ENCODE measurements around the gene SPATA1.

The SPATA1 gene

DNA sequence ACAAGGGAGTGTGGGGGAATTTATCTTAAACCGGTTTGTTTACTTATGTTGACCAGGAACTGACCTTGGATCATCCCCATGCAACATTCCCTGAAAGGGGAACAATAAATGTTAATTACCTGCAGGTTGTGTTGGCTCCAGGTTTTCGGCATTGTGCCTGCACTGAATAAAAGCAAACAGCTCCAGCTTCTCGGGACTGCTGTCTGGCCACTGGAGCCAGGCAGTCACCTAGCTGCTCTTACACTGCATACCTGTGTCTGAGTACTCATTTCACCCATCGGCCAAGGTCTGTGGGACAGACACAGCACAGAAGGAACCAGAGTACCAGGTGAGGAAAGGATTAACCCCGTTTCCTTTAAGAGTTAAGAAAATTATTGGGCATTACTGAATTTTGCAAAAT, 100.8 kb downstream of the SPATA1 start:
- Histone ChIP-seq H3K9me3 (ENCODE audit: control insufficient read depth, insufficient read depth, low read length) (peaks cover 32% of the 10 kb centered on the region; the same call in 1 of the 2 replicates), H3F3A (ENCODE audit: control insufficient read depth, insufficient read depth) (no peaks in the 10 kb centered on the region), H3K4me3 (ENCODE audit: low read length) (no peak overlapping the region), H4K20me1 (ENCODE audit: control insufficient read depth, insufficient read depth, low read depth, low read length) (no peaks in the 10 kb centered on the region), H3K4me1 (ENCODE audit: control insufficient read depth, low read length) (no peaks in the 10 kb centered on the region), H3K79me2 (ENCODE audit: control insufficient read depth, low read length) (no peaks in the 10 kb centered on the region), H3K27ac (ENCODE audit: low read depth, low read length) (no peak overlapping the region), H3K4me2 (ENCODE audit: low read length) (no peak overlapping the region), H3K36me3 (ENCODE audit: control insufficient read depth, low read length) (no peaks in the 10 kb centered on the region), H3K9me2 (replicated peaks; ENCODE audit: control insufficient read depth, low read length) (no peaks in the 10 kb centered on the region), H3K27me3 (ENCODE audit: control insufficient read depth, low read length) (no peaks in the 10 kb centered on the region)
- TF ChIP-seq EZH2phosphoT487 (IDR thresholded peaks at IDR 0.05; ENCODE audit: borderline replicate concordance, low read length): no peak
- TF ChIP-seq, protein P1, sequence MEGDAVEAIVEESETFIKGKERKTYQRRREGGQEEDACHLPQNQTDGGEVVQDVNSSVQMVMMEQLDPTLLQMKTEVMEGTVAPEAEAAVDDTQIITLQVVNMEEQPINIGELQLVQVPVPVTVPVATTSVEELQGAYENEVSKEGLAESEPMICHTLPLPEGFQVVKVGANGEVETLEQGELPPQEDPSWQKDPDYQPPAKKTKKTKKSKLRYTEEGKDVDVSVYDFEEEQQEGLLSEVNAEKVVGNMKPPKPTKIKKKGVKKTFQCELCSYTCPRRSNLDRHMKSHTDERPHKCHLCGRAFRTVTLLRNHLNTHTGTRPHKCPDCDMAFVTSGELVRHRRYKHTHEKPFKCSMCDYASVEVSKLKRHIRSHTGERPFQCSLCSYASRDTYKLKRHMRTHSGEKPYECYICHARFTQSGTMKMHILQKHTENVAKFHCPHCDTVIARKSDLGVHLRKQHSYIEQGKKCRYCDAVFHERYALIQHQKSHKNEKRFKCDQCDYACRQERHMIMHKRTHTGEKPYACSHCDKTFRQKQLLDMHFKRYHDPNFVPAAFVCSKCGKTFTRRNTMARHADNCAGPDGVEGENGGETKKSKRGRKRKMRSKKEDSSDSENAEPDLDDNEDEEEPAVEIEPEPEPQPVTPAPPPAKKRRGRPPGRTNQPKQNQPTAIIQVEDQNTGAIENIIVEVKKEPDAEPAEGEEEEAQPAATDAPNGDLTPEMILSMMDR (IDR thresholded peaks at IDR 0.05; ENCODE audit: low read depth, low read length, poor library complexity, severe bottlenecking): no peak

DNA sequence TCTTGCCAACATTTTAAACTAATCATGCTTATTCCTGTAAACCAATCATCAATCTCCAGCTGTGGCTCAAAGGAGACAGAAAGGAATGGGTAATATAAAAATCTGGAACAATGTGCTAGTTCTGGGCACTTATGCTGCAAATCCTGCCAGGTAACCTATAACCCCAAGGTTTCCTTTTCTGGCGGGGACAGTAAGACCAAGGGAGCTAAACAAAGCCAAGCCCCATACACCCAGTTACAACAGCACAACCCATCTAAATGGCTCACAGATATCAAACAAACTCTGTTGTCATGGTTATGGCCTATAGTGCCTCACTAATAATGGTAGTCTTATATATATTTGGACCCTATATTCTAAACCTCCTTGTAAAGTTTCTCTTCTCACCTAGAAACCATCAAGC, 104.9 kb downstream of the SPATA1 start:
- TF ChIP-seq, protein P1 (IDR thresholded peaks at IDR 0.05; ENCODE audit: low read depth, low read length, poor library complexity, severe bottlenecking): no peak
- no peak for TF ChIP-seq EZH2phosphoT487 (IDR thresholded peaks at IDR 0.05; ENCODE audit: borderline replicate concordance, low read length)
- Histone ChIP-seq H3K27ac (ENCODE audit: low read depth, low read length) (no peak overlapping the region), H3K36me3 (ENCODE audit: control insufficient read depth, low read length) (no peaks in the 10 kb centered on the region), H3K27me3 (ENCODE audit: control insufficient read depth, low read length) (no peaks in the 10 kb centered on the region), H3K9me2 (replicated peaks; ENCODE audit: control insufficient read depth, low read length) (no peaks in the 10 kb centered on the region), H3K79me2 (ENCODE audit: control insufficient read depth, low read length) (no peaks in the 10 kb centered on the region), H4K20me1 (ENCODE audit: control insufficient read depth, insufficient read depth, low read depth, low read length) (no peaks in the 10 kb centered on the region), H3K9me3 (ENCODE audit: control insufficient read depth, insufficient read depth, low read length) (peaks cover 35% of the 10 kb centered on the region), H3K4me1 (ENCODE audit: control insufficient read depth, low read length) (no peaks in the 10 kb centered on the region), H3F3A (ENCODE audit: control insufficient read depth, insufficient read depth) (no peaks in the 10 kb centered on the region), H3K4me2 (ENCODE audit: low read length) (no peak overlapping the region), H3K4me3 (ENCODE audit: low read length) (no peak overlapping the region)

GRCh38 chr1:84611796-84612195, 105.6 kb downstream of the SPATA1 start:
- Histone ChIP-seq H3K36me3 (ENCODE audit: control insufficient read depth, low read length) (no peaks in the 10 kb centered on the region), H3K9me2 (replicated peaks; ENCODE audit: control insufficient read depth, low read length) (no peaks in the 10 kb centered on the region), H4K20me1 (ENCODE audit: control insufficient read depth, insufficient read depth, low read depth, low read length) (no peaks in the 10 kb centered on the region), H3K27me3 (ENCODE audit: control insufficient read depth, low read length) (no peaks in the 10 kb centered on the region), H3K27ac (ENCODE audit: low read depth, low read length) (no peak overlapping the region), H3K4me3 (ENCODE audit: low read length) (no peak overlapping the region), H3K4me2 (ENCODE audit: low read length) (no peak overlapping the region), H3K9me3 (ENCODE audit: control insufficient read depth, insufficient read depth, low read length) (peaks cover 29% of the 10 kb centered on the region), H3K79me2 (ENCODE audit: control insufficient read depth, low read length) (no peaks in the 10 kb centered on the region), H3F3A (ENCODE audit: control insufficient read depth, insufficient read depth) (no peaks in the 10 kb centered on the region), H3K4me1 (ENCODE audit: control insufficient read depth, low read length) (no peaks in the 10 kb centered on the region)
- TF ChIP-seq, protein P1 (IDR thresholded peaks at IDR 0.05; ENCODE audit: low read depth, low read length, poor library complexity, severe bottlenecking): no peak
- TF ChIP-seq EZH2phosphoT487 (IDR thresholded peaks at IDR 0.05; ENCODE audit: borderline replicate concordance, low read length): no peak

- no peak for TF ChIP-seq EZH2phosphoT487 (IDR thresholded peaks at IDR 0.05; ENCODE audit: borderline replicate concordance, low read length)
- TF ChIP-seq, protein P1 (IDR thresholded peaks at IDR 0.05; ENCODE audit: low read depth, low read length, poor library complexity, severe bottlenecking): no peak
- peaks cover 26% of the 10 kb centered on the region for H3K9me3 ChIP-seq (ENCODE audit: control insufficient read depth, insufficient read depth, low read length)
- no peak overlapping the region for H3K27ac ChIP-seq (ENCODE audit: low read depth, low read length)
- no peak overlapping the region for H3K4me3 ChIP-seq (ENCODE audit: low read length)
- H4K20me1 ChIP-seq (ENCODE audit: control insufficient read depth, insufficient read depth, low read depth, low read length): no peaks in the 10 kb centered on the region
- H3K27me3 ChIP-seq (ENCODE audit: control insufficient read depth, low read length): no peaks in the 10 kb centered on the region
- no peaks in the 10 kb centered on the region for H3K9me2 ChIP-seq (replicated peaks; ENCODE audit: control insufficient read depth, low read length)
- no peaks in the 10 kb centered on the region for H3K36me3 ChIP-seq (ENCODE audit: control insufficient read depth, low read length)
- no peaks in the 10 kb centered on the region for H3F3A ChIP-seq (ENCODE audit: control insufficient read depth, insufficient read depth)
- no peak overlapping the region for H3K4me2 ChIP-seq (ENCODE audit: low read length)
- no peaks in the 10 kb centered on the region for H3K79me2 ChIP-seq (ENCODE audit: control insufficient read depth, low read length)
- no peaks in the 10 kb centered on the region for H3K4me1 ChIP-seq (ENCODE audit: control insufficient read depth, low read length)
Observed at GRCh38 chr1:84613026-84613425, 106.8 kb downstream of the SPATA1 start.
